Panc1 (cell line): ENCODE data around the gene TPBGL. TPM values are rescaled to one million over a fixed set of nuclear protein-coding genes. Genes with fewer than 3 reads are reported as not detected.

Source experiments
- ATAC-seq: fragments of 200-7000 bp; cut with Tn5 transposase; 2 replicates; pipeline ENCODE4 v1.9.1; 2020; ENCODE audit warnings: mild to moderate bottlenecking, moderate library complexity
- BruUV-seq: library from RNA; stranded (reverse); fragments of 400-500 nt; replicated peaks from 2 replicates; lab custom pipeline; 2021; lab: Mats Ljungman, UMichigan
- CTCF ChIA-PET: fragments of 300-600 bp; sonication (Branson Sonifier 250); formaldehyde crosslinking; loops from one replicate; lab custom pipeline; 2022; ENCODE audit warnings: antibody characterized with exemption; lab: Charles Lee
- POLR2A ChIA-PET: fragments of 300-600 bp; sonication (Branson Sonifier 250); formaldehyde crosslinking; loops from one replicate; lab custom pipeline; 2022; ENCODE audit warnings: antibody characterized with exemption; lab: Charles Lee
- DNase-seq: peaks from one replicate; pipeline ENCODE4 v3.0.0-alpha.2; 2010; ENCODE audit warnings: low read depth, low spot score
- H3K27ac ChIP-seq: 2 replicates; pipeline ENCODE4 v1.5.1; 2011; ENCODE audit warnings: mild to moderate bottlenecking, low read length, inconsistent platforms
- H3K27me3 ChIP-seq: fragments of 200-500 bp; sonication (Bioruptor generic); 2 replicates; pipeline ENCODE4 v1.6.0; 2014; ENCODE audit warnings: low read length, inconsistent platforms; ENCODE audit not compliant: control insufficient read depth, insufficient read depth
- H3K36me3 ChIP-seq: fragments of 200-500 bp; sonication (Bioruptor generic); 2 replicates; pipeline ENCODE4 v1.5.1; 2014; ENCODE audit warnings: inconsistent platforms, mild to moderate bottlenecking, low read length, moderate library complexity; ENCODE audit not compliant: control insufficient read depth, insufficient read depth
- H3K4me1 ChIP-seq: 2 replicates; pipeline ENCODE4 v1.5.1; 2011; ENCODE audit warnings: inconsistent platforms, mild to moderate bottlenecking, low read length, moderate library complexity; ENCODE audit not compliant: control insufficient read depth, insufficient read depth
- H3K4me3 ChIP-seq, 2 experiments: 2 replicates each; pipeline ENCODE4 v1.5.1; 2011 to 2012; ENCODE audit warnings: low read depth in 2 of 2, low read length in 2 of 2, mild to moderate bottlenecking in 2 of 2, inconsistent platforms in 1 of 2, moderate library complexity in 1 of 2
- H3K9me3 ChIP-seq: fragments of 200-500 bp; sonication (Bioruptor generic); 2 replicates; pipeline ENCODE4 v1.5.1; 2014; ENCODE audit warnings: low read depth, mild to moderate bottlenecking, inconsistent platforms, low read length, moderate library complexity; ENCODE audit not compliant: control insufficient read depth, insufficient read depth
- CTCF ChIP-seq: fragments of 450-650 bp; IDR thresholded peaks from 2 replicates; pipeline ENCODE4 v1.5.1; 2017; ENCODE audit warnings: mild to moderate bottlenecking
- POLR2AphosphoS5 ChIP-seq: IDR thresholded peaks from 2 replicates; pipeline ENCODE4 v1.6.1; 2012; ENCODE audit warnings: mild to moderate bottlenecking, low read depth, low read length, moderate library complexity
- REST ChIP-seq, 2 experiments: IDR thresholded peaks; 2 replicates each; pipeline ENCODE4 v1.6.1; 2011 to 2012; ENCODE audit warnings: low read depth in 2 of 2, control low read depth in 1 of 2, low read length in 1 of 2, mild to moderate bottlenecking in 1 of 2, moderate library complexity in 1 of 2; ENCODE audit not compliant: insufficient read depth in 1 of 2
- SIN3A ChIP-seq: IDR thresholded peaks from 2 replicates; pipeline ENCODE4 v1.6.1; 2012; ENCODE audit warnings: low read depth, mild to moderate bottlenecking, low read length, moderate library complexity, borderline replicate concordance; ENCODE audit not compliant: insufficient read depth
- TCF7L2 ChIP-seq: IDR thresholded peaks from 2 replicates; pipeline ENCODE4 v1.6.1; 2011; ENCODE audit warnings: mild to moderate bottlenecking, low read depth, low read length, inconsistent platforms
- in situ Hi-C: cut with HindIII; loops from 2 replicates; pipeline ENCODE4 v1.10.0; 2016; ENCODE audit warnings: low sequenced_read_pairs, low pct_unique_long_range_greater_than_20kb
- intact Hi-C: fragments of 100-400 bp; cut with micrococcal nuclease; formaldehyde crosslinking; loops from one replicate; pipeline ENCODE4 v1.10.0; 2022; ENCODE audit not compliant: unreplicated experiment
- total RNA-seq: library from RNA; stranded (reverse); gene quantifications from one replicate; pipeline ENCODE4 v1.2.1, GENCODE V29; 2021; ENCODE audit not compliant: unreplicated experiment

The TPBGL gene
- total RNA-seq, 1 experiment from 2014 or later, result 0.54 TPM

GRCh38 chr11:75281469-75282095 lies 41.0 kb downstream of the TPBGL start:
- in situ Hi-C loops, result no loop called here
- peaks cover 2% of the 10 kb centered on the region; the same call in 1 of the 2 replicates for H3K36me3 ChIP-seq
- POLR2A ChIA-PET, result interaction anchor here (0.6 kb wide), 1 partner anchor 113 kb away, joined by 8 read pairs; no protein-coding TSS in a partner anchor
- no TSS peak for BruUV-seq
- TF ChIP-seq SIN3A, result no peak
- H3K27ac ChIP-seq, result peak overlapping the region; percentile 5
- peaks cover 14% of the 10 kb centered on the region; the same call in 1 of the 2 replicates for H3K4me1 ChIP-seq
- no peak overlapping the region for H3K4me3 ChIP-seq
- H3K27me3 ChIP-seq, result no peaks in the 10 kb centered on the region
- CTCF ChIA-PET, result no interaction called here
- intact Hi-C loops, result loop anchor here (2.0 kb wide), 1 partner anchor 47 kb away; no protein-coding TSS in a partner anchor
- no peaks in the 10 kb centered on the region for H3K9me3 ChIP-seq
- DNase-seq (no peak), ATAC-seq (no peak)

DNA sequence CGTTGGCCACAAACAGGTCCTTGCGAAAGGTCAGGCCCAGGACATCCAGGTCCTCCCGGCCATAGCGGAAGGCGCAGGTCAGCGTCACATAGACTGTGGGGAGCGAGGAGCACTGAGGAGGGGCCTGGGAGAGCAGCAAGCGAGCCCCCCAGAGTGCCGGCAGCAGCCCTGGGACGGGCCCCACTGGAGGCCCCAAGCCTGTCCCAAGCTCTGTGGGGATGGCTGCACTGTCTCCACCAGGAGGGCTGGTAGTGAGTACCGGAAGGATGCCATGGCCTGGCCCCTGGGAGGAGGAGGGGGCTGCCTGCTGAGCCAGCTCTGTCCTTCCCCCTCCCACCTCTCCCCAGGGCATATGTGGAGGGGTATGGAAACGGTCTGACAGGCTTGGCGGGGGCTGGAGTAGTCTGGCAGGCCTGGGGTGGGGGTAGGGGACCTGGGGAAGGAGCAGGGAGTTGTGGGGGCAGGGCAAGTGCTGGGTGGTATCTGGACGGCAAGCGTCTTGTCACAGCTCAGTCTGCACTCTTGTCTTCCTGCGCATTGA lies 42.9 kb downstream of the TPBGL start:
- ATAC-seq (no peak), DNase-seq (no peak)
- Histone ChIP-seq H3K27ac (no peak overlapping the region), H3K4me3 (no peak overlapping the region), H3K4me1 (peaks cover 14% of the 10 kb centered on the region; the same call in 1 of the 2 replicates), H3K27me3 (no peaks in the 10 kb centered on the region), H3K9me3 (no peaks in the 10 kb centered on the region), H3K36me3 (peaks cover 5% of the 10 kb centered on the region; the same call in 1 of the 2 replicates)
- BruUV-seq, result no TSS peak
- TF ChIP-seq POLR2AphosphoS5 (no peak), REST (IDR thresholded peaks at IDR 0.05; ENCODE audit: insufficient read depth in 1 of 2, low read depth in 2 of 2, low read length in 1 of 2) (no peak), TCF7L2 (no peak), SIN3A (no peak), CTCF (no peak)
- in situ Hi-C loops, result no loop called here
- POLR2A ChIA-PET, result no interaction called here
- CTCF ChIA-PET, result interaction anchor here (0.7 kb wide), 1 partner anchor 57 kb away, joined by 5 read pairs; no protein-coding TSS in a partner anchor
- intact Hi-C loops, result no loop called here

GRCh38 chr11:75285776-75286360 lies 45.3 kb downstream of the TPBGL start:
- DNase-seq (no peak), ATAC-seq (no peak)
- intact Hi-C loops, result no loop called here
- ChIA-PET CTCF (no interaction called here), POLR2A (no interaction called here)
- Histone ChIP-seq H3K27ac (no peak overlapping the region), H3K9me3 (no peaks in the 10 kb centered on the region), H3K4me1 (peaks cover 18% of the 10 kb centered on the region), H3K4me3 (no peak overlapping the region), H3K36me3 (peaks cover 5% of the 10 kb centered on the region; the same call in 1 of the 2 replicates), H3K27me3 (no peaks in the 10 kb centered on the region)
- in situ Hi-C loops, result no loop called here
- no peak for TF ChIP-seq REST (IDR thresholded peaks at IDR 0.05; ENCODE audit: insufficient read depth in 1 of 2, low read depth in 2 of 2, low read length in 1 of 2)
- no peak for TF ChIP-seq TCF7L2
- TF ChIP-seq SIN3A, result no peak
- TF ChIP-seq POLR2AphosphoS5, result no peak
- no peak for TF ChIP-seq CTCF
- no TSS peak for BruUV-seq
